Lung microvascular endothelial cell (primary cell): ENCODE measurements around the gene DPP4. TPM values are rescaled to one million over a fixed set of nuclear protein-coding genes. Genes with fewer than 3 reads are reported as not detected.
"Not testable (repeated sequence)": the region's sequence is repeated elsewhere in the genome, so short reads cannot be mapped to it uniquely, and the experiment has no call there.

ENCODE experiments used
- DNase-seq, 2 donors: peaks; one replicate each; pipeline versions ENCODE4 v3.0.0 to v3.0.0-alpha.2; 2010; ENCODE audit warnings: low read depth in 2 of 2
- total RNA-seq: library from RNA; depleted of rRNA; stranded (reverse); fragments of >200 nt; gene quantifications from 2 replicates; pipeline ENCODE4 v1.2.1, GENCODE V29; 2014

The DPP4 gene
- total RNA-seq, 1 donor from 2014 or later, result 79.6 TPM

GRCh38 chr2:161962160-161962559 lies 111.9 kb downstream of the DPP4 start:
- DNase-seq, result no peak

- DNase-seq, result no peak
Observed at GRCh38 chr2:161961061-161961460, 113.0 kb downstream of the DPP4 start.

GRCh38 chr2:161956738-161957137 lies 117.3 kb downstream of the DPP4 start:
- DNase-seq, result no peak

GRCh38 chr2:161955211-161955610 lies 118.8 kb downstream of the DPP4 start:
- no peak for DNase-seq

GRCh38 chr2:161954103-161954502 lies 119.9 kb downstream of the DPP4 start:
- peak; percentile 2 to 16 for DNase-seq

- not testable (repeated sequence) for DNase-seq
Observed at GRCh38 chr2:161953367-161953766, 120.6 kb downstream of the DPP4 start.

GRCh38 chr2:161952783-161953191 lies 121.2 kb downstream of the DPP4 start:
- DNase-seq, result no peak

- DNase-seq, result no peak
Observed at GRCh38 chr2:161947836-161948235, 126.2 kb downstream of the DPP4 start.

- DNase-seq, result no peak
Observed at GRCh38 chr2:161947406-161947805, 126.6 kb downstream of the DPP4 start.

GRCh38 chr2:161946489-161947107 lies 127.4 kb downstream of the DPP4 start:
- DNase-seq, result peak; percentile 50 to 52

- no peak for DNase-seq
Observed at GRCh38 chr2:161943011-161943410, 131.0 kb downstream of the DPP4 start.

Other genes with a start within 250 kb of the DPP4 start
- gene GCG, start 78.0 kb upstream of the DPP4 start, total RNA-seq, result not detected in 2 replicates
- under 0.01 and 0.20 TPM in 2 replicates for gene FAP, start 169.2 kb upstream of the DPP4 start, total RNA-seq
- gene IFIH1, start 244.5 kb upstream of the DPP4 start, total RNA-seq, result 4.1 and 6.3 TPM in 2 replicates